Osteocyte (in vitro differentiated cells): Measurements from ENCODE around the gene OR2AT4. TPM values are rescaled to one million over a fixed set of nuclear protein-coding genes. Genes with fewer than 3 reads are reported as not detected.

Source experiments
- DNase-seq: peaks from one replicate; pipeline ENCODE4 v3.0.0; 2021; ENCODE audit warnings: mixed read lengths; ENCODE audit not compliant: unreplicated experiment; ENCODE audit errors: extremely low spot score
- H3K27ac Mint-ChIP-seq: one replicate; pipeline ENCODE4 v1.8.0; 2021; ENCODE audit warnings: mild to moderate bottlenecking, mixed read lengths; ENCODE audit not compliant: unreplicated experiment
- H3K27me3 Mint-ChIP-seq: one replicate; pipeline ENCODE4 v1.8.0; 2021; ENCODE audit warnings: mixed read lengths; ENCODE audit not compliant: unreplicated experiment
- H3K36me3 Mint-ChIP-seq: one replicate; pipeline ENCODE4 v1.8.0; 2021; ENCODE audit warnings: mixed read lengths; ENCODE audit not compliant: unreplicated experiment
- H3K4me1 Mint-ChIP-seq: one replicate; pipeline ENCODE4 v1.8.0; 2021; ENCODE audit warnings: mixed read lengths; ENCODE audit not compliant: unreplicated experiment
- H3K4me3 Mint-ChIP-seq: one replicate; pipeline ENCODE4 v1.8.0; 2021; ENCODE audit warnings: mild to moderate bottlenecking, moderate library complexity, mixed read lengths; ENCODE audit not compliant: unreplicated experiment
- H3K9me3 Mint-ChIP-seq: one replicate; pipeline ENCODE4 v1.8.0; 2021; ENCODE audit warnings: mixed read lengths; ENCODE audit not compliant: unreplicated experiment
- CTCF ChIP-seq: fragments of 200-600 bp; sonication (generic); IDR thresholded peaks from 2 replicates; pipeline ENCODE4 v1.5.0; 2021; ENCODE audit warnings: antibody characterized with exemption, mild to moderate bottlenecking, moderate library complexity
- total RNA-seq: library from RNA; stranded (reverse); gene quantifications from 2 replicates; pipeline ENCODE4 v1.2.1, GENCODE V29; 2021

The OR2AT4 gene
- total RNA-seq, 1 donor from 2014 or later: not detected

GRCh38 chr11:75068559-75068958, 28.1 kb downstream of the OR2AT4 start:
- H3K4me1 Mint-ChIP-seq: no peaks in the 10 kb centered on the region
- no peaks in the 10 kb centered on the region for H3K36me3 Mint-ChIP-seq
- no peak for TF ChIP-seq CTCF
- H3K27me3 Mint-ChIP-seq: peaks cover 69% of the 10 kb centered on the region
- no peak overlapping the region for H3K27ac Mint-ChIP-seq
- peaks cover 3% of the 10 kb centered on the region for H3K9me3 Mint-ChIP-seq
- no peak overlapping the region for H3K4me3 Mint-ChIP-seq
- DNase-seq: no peak

GRCh38 chr11:75066061-75066460, 30.6 kb downstream of the OR2AT4 start:
- TF ChIP-seq CTCF: no peak
- Mint-ChIP-seq H3K27me3 (peaks cover 56% of the 10 kb centered on the region), H3K9me3 (peaks cover 3% of the 10 kb centered on the region), H3K27ac (no peak overlapping the region), H3K4me1 (no peaks in the 10 kb centered on the region), H3K36me3 (no peaks in the 10 kb centered on the region), H3K4me3 (no peak overlapping the region)
- DNase-seq: no peak

- H3K4me3 Mint-ChIP-seq: no peak overlapping the region
- no peak for DNase-seq
These were observed 32.8 kb downstream of the OR2AT4 start for GRCh38 chr11:75063741-75064314.

GRCh38 chr11:75059299-75059698, 37.4 kb downstream of the OR2AT4 start:
- no peak for TF ChIP-seq CTCF
- Mint-ChIP-seq H3K4me3 (no peak overlapping the region), H3K36me3 (no peaks in the 10 kb centered on the region), H3K27ac (no peak overlapping the region), H3K27me3 (peaks cover 38% of the 10 kb centered on the region), H3K9me3 (no peaks in the 10 kb centered on the region), H3K4me1 (no peaks in the 10 kb centered on the region)
- no peak for DNase-seq

More at GRCh38 chr11:75063741-75064314, 32.8 kb downstream of the OR2AT4 start:
- Mint-ChIP-seq H3K4me1 (no peaks in the 10 kb centered on the region), H3K9me3 (peaks cover 3% of the 10 kb centered on the region), H3K36me3 (no peaks in the 10 kb centered on the region), H3K27me3 (peaks cover 55% of the 10 kb centered on the region), H3K27ac (no peak overlapping the region)
- no peak for TF ChIP-seq CTCF

DNA sequence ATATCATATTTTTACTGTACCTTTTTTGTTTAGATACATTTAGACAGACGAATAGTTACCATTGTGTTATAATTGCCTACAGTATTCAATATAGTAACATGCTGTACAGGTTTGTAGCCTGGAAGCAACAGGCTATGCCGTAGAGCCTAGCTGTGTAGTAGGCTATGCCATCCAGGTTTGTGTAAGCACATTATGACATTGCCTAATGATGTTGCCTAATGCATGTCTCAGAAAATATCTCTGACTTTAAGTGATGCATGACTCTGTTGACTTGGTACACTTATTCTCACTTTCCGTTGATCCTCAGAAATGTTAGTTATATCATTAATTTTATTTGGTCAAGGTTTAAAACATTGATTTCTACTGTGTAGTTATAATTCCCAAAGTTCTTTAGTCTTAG, 39.9 kb downstream of the OR2AT4 start:
- no peak for TF ChIP-seq CTCF
- Mint-ChIP-seq H3K4me3 (no peak overlapping the region), H3K4me1 (no peaks in the 10 kb centered on the region), H3K9me3 (peaks cover 13% of the 10 kb centered on the region), H3K27ac (no peak overlapping the region), H3K36me3 (no peaks in the 10 kb centered on the region), H3K27me3 (peaks cover 51% of the 10 kb centered on the region)
- no peak for DNase-seq
